ENCODE measurements around the gene TBRG4. TPM values are rescaled to one million over a fixed set of nuclear protein-coding genes. Genes with fewer than 3 reads are reported as not detected.

Gene TBRG4
- total RNA-seq, 1 donor from 2014 or later, result 74.4 TPM

GRCh38 chr7:45100761-45101480 is 10.6 kb downstream of the TBRG4 start:
- H3K4me3 ChIP-seq (ENCODE audit: low read depth, low read length), result no peak overlapping the region
- DNase-seq (ENCODE audit: low read depth), result no peak
- TF ChIP-seq CTCF (conservative IDR thresholded peaks at IDR 0.05; ENCODE audit: low read depth, low read length), result no peak

- no peak for DNase-seq (ENCODE audit: low read depth)
- no peak overlapping the region for H3K4me3 ChIP-seq (ENCODE audit: low read depth, low read length)
- no peak for TF ChIP-seq CTCF (conservative IDR thresholded peaks at IDR 0.05; ENCODE audit: low read depth, low read length)
Observed at GRCh38 chr7:45099891-45100760, 11.4 kb downstream of the TBRG4 start.

GRCh38 chr7:45098983-45099839 is 12.3 kb downstream of the TBRG4 start:
- DNase-seq (ENCODE audit: low read depth), result no peak
- no peak overlapping the region for H3K4me3 ChIP-seq (ENCODE audit: low read depth, low read length)
- TF ChIP-seq CTCF (conservative IDR thresholded peaks at IDR 0.05; ENCODE audit: low read depth, low read length), result no peak

GRCh38 chr7:45092931-45093235 is 18.6 kb downstream of the TBRG4 start:
- no peak for TF ChIP-seq CTCF (conservative IDR thresholded peaks at IDR 0.05; ENCODE audit: low read depth, low read length)
- no peak for DNase-seq (ENCODE audit: low read depth)
- no peak overlapping the region for H3K4me3 ChIP-seq (ENCODE audit: low read depth, low read length)

GRCh38 chr7:45092100-45092930 is 19.2 kb downstream of the TBRG4 start:
- no peak for DNase-seq (ENCODE audit: low read depth)
- TF ChIP-seq CTCF (conservative IDR thresholded peaks at IDR 0.05; ENCODE audit: low read depth, low read length), result no peak
- no peak overlapping the region for H3K4me3 ChIP-seq (ENCODE audit: low read depth, low read length)

- TF ChIP-seq CTCF (conservative IDR thresholded peaks at IDR 0.05; ENCODE audit: low read depth, low read length), result no peak
- DNase-seq (ENCODE audit: low read depth), result no peak
- H3K4me3 ChIP-seq (ENCODE audit: low read depth, low read length), result peak overlapping the region; percentile 49
Observed at GRCh38 chr7:45089341-45089891, 22.1 kb downstream of the TBRG4 start.
